Stomach (tissue), 4 donors: ENCODE data around the gene RASAL2.

ENCODE experiments used
- CTCF ChIP-seq, 7 experiments: fragments of 450-650 bp in 4 of 7; fragments of 200-600 bp in 3 of 7; sonication (generic) in 3 of 7; IDR thresholded peaks; one replicate each; pipeline ENCODE4 v1.5.1; 2016 to 2019; ENCODE audit warnings: antibody characterized with exemption in 7 of 7, control low read depth in 2 of 7, mild to moderate bottlenecking in 1 of 7
- POLR2A ChIP-seq, 4 donors: fragments of 450-650 bp; IDR thresholded peaks; one replicate each; pipeline ENCODE4 v1.6.1; 2016; ENCODE audit warnings: antibody characterized with exemption in 4 of 4, control low read depth in 2 of 4, mild to moderate bottlenecking in 1 of 4, moderate library complexity in 1 of 4
- POLR2AphosphoS5 ChIP-seq, 3 donors: sonication (generic); formaldehyde crosslinking; IDR thresholded peaks; one replicate each; pipeline ENCODE4 v1.6.1; 2016; ENCODE audit warnings: antibody characterized with exemption in 3 of 3

DNA sequence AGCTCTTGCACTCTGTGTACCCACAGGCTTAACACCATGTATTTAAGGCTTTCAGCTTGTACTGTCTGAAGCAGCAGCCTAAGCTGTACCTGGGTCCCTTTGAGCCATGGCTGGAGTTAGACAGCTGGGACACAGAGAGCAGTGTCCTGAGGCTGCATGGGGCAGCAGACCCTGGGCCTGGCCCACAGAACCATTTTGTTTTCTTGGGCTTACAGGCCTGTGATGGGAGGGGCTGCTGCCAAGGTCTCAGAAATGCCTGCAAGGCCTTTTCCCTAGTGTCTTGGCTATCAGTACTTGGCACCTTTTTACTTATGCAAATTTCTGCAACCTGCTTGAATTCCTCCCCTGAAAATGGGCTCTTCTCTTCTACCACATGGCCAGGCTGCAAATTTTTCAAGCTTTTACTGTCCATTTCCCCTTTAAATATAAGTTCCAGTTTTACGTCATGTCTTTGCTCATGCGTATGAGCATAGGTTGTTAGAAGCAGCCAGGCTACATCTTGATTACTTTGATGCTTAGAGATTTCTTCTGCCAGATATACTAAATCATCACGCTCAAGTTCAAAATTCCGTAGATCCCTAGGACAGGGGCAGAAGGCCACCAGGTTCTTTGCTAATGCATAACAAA, 259.0 kb downstream of the RASAL2 start:
- TF ChIP-seq POLR2A (IDR thresholded peaks at IDR 0.05) (no peak), CTCF (IDR thresholded peaks at IDR 0.05) (no peak), POLR2AphosphoS5 (IDR thresholded peaks at IDR 0.05) (no peak)
